ENCODE data around the gene ADAM15. TPM values are rescaled to one million over a fixed set of nuclear protein-coding genes. Genes with fewer than 3 reads are reported as not detected.

ADAM15 gene
- total RNA-seq, 1 donor from 2014 or later: 82.2 TPM

DNA sequence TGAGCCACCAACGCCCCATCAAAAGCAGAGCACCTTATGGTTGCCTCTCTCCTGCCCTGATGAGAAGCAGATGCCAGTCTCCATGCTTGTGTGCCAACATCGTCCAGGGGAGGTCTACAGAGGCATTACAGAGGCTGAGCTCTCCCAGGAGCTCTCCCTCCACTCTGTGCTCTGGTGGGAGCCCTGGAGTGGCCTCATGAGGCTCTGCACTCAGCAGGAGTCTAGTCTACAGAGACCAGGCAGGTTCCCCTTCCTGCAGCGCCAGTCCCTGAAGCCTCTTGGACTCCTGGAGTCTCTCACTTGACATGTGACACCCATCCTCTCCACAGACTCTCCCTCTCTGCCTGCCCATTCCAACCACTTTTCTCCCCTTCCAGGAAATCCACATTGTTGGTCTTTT is 14.1 kb upstream of the ADAM15 start:
- TF ChIP-seq, protein P1, sequence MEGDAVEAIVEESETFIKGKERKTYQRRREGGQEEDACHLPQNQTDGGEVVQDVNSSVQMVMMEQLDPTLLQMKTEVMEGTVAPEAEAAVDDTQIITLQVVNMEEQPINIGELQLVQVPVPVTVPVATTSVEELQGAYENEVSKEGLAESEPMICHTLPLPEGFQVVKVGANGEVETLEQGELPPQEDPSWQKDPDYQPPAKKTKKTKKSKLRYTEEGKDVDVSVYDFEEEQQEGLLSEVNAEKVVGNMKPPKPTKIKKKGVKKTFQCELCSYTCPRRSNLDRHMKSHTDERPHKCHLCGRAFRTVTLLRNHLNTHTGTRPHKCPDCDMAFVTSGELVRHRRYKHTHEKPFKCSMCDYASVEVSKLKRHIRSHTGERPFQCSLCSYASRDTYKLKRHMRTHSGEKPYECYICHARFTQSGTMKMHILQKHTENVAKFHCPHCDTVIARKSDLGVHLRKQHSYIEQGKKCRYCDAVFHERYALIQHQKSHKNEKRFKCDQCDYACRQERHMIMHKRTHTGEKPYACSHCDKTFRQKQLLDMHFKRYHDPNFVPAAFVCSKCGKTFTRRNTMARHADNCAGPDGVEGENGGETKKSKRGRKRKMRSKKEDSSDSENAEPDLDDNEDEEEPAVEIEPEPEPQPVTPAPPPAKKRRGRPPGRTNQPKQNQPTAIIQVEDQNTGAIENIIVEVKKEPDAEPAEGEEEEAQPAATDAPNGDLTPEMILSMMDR (conservative IDR thresholded peaks at IDR 0.05): no peak
- H3K4me3 Mint-ChIP-seq: no peak overlapping the region
- H3K9me3 Mint-ChIP-seq: no peaks in the 10 kb centered on the region
- DNase-seq (ENCODE audit: low read depth, low spot score): no peak
- H3K27me3 Mint-ChIP-seq (ENCODE audit: low read depth): no peaks in the 10 kb centered on the region
- H3K27ac Mint-ChIP-seq (ENCODE audit: unreplicated experiment): no peak overlapping the region
- H3K36me3 Mint-ChIP-seq (ENCODE audit: low read depth): no peaks in the 10 kb centered on the region
- no peaks in the 10 kb centered on the region for H3K4me1 Mint-ChIP-seq

DNA sequence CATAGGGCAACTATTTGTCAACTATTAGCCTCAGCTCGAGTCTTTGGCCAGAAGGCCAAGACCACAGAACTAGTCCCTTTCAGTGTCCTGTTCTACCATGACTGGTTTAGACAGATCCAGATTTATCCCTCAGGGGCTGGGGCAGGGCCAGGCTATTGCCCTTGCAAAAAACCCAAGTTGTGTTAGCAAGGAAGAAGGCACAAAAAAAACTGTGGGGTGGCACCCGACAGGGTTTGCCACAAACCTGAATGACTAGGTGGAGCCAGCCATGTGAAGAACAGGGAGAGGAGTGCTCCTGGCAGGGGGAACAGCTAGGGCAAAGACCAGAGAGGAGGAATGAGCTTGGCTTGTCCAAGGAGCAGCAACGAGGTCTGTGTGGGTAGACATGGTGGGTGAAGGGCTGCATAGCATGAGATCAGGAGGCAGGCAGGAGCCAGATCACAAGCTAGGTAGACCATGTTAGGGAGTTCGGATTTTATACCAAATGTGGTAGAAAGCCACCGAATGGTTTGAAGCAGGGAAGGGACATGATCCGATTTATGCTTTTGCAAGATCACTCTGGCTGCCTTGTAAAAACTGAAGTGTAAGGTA is 13.2 kb upstream of the ADAM15 start:
- Mint-ChIP-seq H3K4me3 (no peak overlapping the region), H3K4me1 (no peaks in the 10 kb centered on the region), H3K27me3 (ENCODE audit: low read depth) (no peaks in the 10 kb centered on the region), H3K36me3 (ENCODE audit: low read depth) (no peaks in the 10 kb centered on the region), H3K9me3 (no peaks in the 10 kb centered on the region), H3K27ac (ENCODE audit: unreplicated experiment) (no peak overlapping the region)
- DNase-seq (ENCODE audit: low read depth, low spot score): no peak
- TF ChIP-seq, protein P1 (conservative IDR thresholded peaks at IDR 0.05): no peak

DNA sequence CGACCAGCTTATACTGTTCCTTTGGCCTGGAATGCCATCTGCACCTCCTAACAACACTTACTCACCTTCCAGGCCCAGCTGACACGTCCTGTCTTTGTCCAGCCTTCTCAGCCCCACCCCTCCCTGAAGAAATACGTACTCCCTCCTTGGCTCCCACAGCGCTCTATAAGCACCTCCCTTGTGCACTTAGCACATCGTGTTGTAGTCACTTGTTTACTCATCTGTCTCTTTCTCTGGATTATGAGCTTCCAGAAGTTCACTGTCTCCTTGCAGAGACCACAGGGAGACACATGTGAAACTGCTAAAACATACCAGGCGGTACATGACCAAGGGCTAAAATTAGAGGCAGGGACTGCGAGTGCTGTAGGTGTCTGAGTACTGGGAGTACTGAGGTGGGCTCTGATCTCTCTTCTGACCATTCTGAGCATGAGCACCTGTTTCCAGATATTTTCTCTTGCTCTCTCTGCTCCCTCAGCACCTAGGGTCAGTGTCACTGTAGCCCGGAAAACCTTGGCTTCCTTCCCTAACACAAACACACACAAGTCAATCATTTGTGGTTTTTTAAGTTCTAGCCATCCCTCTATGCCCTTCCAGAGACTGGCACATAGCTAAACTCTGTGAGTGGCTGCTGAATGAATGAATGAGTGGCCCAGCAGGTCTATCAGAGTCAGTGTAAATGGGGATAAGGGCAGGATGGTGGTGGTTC is 12.4 kb upstream of the ADAM15 start:
- Mint-ChIP-seq H3K27ac (ENCODE audit: unreplicated experiment) (no peak overlapping the region), H3K36me3 (ENCODE audit: low read depth) (no peaks in the 10 kb centered on the region), H3K4me3 (no peak overlapping the region), H3K4me1 (no peaks in the 10 kb centered on the region), H3K27me3 (ENCODE audit: low read depth) (no peaks in the 10 kb centered on the region), H3K9me3 (no peaks in the 10 kb centered on the region)
- DNase-seq (ENCODE audit: low read depth, low spot score): no peak
- TF ChIP-seq, protein P1 (conservative IDR thresholded peaks at IDR 0.05): no peak

DNA sequence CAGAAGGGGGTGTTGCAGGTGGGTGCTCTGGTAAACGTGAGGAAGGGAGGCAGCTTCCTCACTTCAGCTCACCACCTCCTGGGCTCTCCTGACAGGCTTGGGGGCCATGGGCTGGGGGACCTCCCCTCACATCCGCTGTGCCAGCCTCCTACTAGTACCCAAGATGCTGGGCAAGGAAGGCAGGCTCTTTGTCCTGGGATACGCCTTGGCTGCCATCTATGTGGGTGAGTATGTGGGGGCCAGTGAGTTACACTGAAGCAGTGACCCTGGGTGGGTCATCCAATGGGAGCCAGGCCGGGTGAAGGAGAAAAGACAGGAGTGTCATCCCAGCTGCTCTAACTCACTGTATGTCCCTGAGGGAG is 11.8 kb upstream of the ADAM15 start:
- DNase-seq (ENCODE audit: low read depth, low spot score): no peak
- Mint-ChIP-seq H3K27ac (ENCODE audit: unreplicated experiment) (no peak overlapping the region), H3K4me3 (no peak overlapping the region), H3K9me3 (no peaks in the 10 kb centered on the region), H3K4me1 (peaks cover under 1% of the 10 kb centered on the region), H3K36me3 (ENCODE audit: low read depth) (no peaks in the 10 kb centered on the region), H3K27me3 (ENCODE audit: low read depth) (no peaks in the 10 kb centered on the region)
- TF ChIP-seq, protein P1 (conservative IDR thresholded peaks at IDR 0.05): no peak

DNA sequence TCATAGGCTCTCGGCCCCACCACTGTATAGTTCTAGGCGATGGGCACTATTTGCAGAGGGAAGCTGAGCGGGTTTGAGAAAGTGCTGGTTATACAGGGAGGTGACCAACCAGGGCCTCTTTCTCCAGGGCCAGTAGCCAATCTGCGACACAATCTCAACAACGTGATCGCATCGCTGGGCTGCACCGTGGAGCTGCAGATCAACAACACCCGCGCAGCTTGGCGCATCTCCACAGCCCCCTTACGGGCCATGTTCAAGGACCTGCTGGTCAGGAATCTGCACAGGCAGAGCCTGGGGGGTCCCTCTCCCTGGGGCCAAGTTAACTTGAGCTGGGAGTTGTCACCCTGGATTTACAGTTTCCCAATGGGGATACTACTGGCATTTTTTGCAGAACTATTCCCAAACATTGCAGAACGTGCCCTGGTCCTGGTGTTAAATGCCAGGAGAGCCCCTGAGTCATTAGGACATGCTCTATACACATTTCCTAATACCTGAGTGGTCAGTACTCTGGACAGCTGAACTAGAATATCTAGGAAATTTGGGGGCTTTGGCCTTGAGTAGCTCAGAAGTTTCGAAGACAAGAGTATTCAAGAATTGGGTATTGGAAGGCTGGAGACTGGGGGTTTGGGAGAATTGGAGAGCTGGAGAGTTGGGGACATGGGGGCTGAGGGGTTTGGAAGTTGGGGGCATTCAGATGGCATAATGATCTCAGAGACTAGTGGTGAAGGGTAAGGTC is 10.6 kb upstream of the ADAM15 start:
- TF ChIP-seq, protein P1 (conservative IDR thresholded peaks at IDR 0.05): no peak
- H3K4me3 Mint-ChIP-seq: no peak overlapping the region
- no peaks in the 10 kb centered on the region for H3K27me3 Mint-ChIP-seq (ENCODE audit: low read depth)
- no peaks in the 10 kb centered on the region for H3K9me3 Mint-ChIP-seq
- H3K36me3 Mint-ChIP-seq (ENCODE audit: low read depth): no peaks in the 10 kb centered on the region
- DNase-seq (ENCODE audit: low read depth, low spot score): no peak
- H3K27ac Mint-ChIP-seq (ENCODE audit: unreplicated experiment): no peak overlapping the region
- H3K4me1 Mint-ChIP-seq: peaks cover 10% of the 10 kb centered on the region

All from neural crest cell (in vitro differentiated cells).